ENCODE data around the gene NRXN3.

GRCh38 chr14:79712302-79712950, 1542.3 kb downstream of the NRXN3 start:
- TF ChIP-seq GABPA (IDR thresholded peaks at IDR 0.05 in 1 of 2, conservative IDR thresholded peaks at IDR 0.05 in 1 of 2) (no peak), EGR1 (IDR thresholded peaks at IDR 0.05; ENCODE audit: low read depth in 2 of 2) (no peak), ATF3 (IDR thresholded peaks at IDR 0.05) (no peak), HNF4A (conservative IDR thresholded peaks at IDR 0.05) (no peak), REST (IDR thresholded peaks at IDR 0.05) (no peak), NR2F2 (IDR thresholded peaks at IDR 0.05) (no peak), RAD21 (IDR thresholded peaks at IDR 0.05) (no peak), TAF1 (conservative IDR thresholded peaks at IDR 0.05) (no peak), YY1 (IDR thresholded peaks at IDR 0.05) (no peak), FOXA1 (IDR thresholded peaks at IDR 0.05) (no peak), JUND (IDR thresholded peaks at IDR 0.05) (no peak)
- TF ChIP-seq, protein P1, sequence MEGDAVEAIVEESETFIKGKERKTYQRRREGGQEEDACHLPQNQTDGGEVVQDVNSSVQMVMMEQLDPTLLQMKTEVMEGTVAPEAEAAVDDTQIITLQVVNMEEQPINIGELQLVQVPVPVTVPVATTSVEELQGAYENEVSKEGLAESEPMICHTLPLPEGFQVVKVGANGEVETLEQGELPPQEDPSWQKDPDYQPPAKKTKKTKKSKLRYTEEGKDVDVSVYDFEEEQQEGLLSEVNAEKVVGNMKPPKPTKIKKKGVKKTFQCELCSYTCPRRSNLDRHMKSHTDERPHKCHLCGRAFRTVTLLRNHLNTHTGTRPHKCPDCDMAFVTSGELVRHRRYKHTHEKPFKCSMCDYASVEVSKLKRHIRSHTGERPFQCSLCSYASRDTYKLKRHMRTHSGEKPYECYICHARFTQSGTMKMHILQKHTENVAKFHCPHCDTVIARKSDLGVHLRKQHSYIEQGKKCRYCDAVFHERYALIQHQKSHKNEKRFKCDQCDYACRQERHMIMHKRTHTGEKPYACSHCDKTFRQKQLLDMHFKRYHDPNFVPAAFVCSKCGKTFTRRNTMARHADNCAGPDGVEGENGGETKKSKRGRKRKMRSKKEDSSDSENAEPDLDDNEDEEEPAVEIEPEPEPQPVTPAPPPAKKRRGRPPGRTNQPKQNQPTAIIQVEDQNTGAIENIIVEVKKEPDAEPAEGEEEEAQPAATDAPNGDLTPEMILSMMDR (IDR thresholded peaks at IDR 0.05; ENCODE audit: low read depth, low read length, missing input control), result no peak
